Activated CD4-positive, CD25-positive, alpha-beta regulatory T cell (primary cell): ENCODE data around the gene TSPAN2.

ENCODE experiments used
- DNase-seq, 4 experiments: peaks; one replicate each; lab custom pipeline; 2025; lab: John Stamatoyannopoulos, UW

TSPAN2 gene

GRCh38 chr1:115074839-115075534 lies 14.3 kb downstream of the TSPAN2 start:
- DNase-seq, result no peak

GRCh38 chr1:115073298-115074087 lies 15.8 kb downstream of the TSPAN2 start:
- DNase-seq, result no peak

GRCh38 chr1:115071012-115071664 lies 18.2 kb downstream of the TSPAN2 start:
- DNase-seq, result no peak

GRCh38 chr1:115069659-115070308 lies 19.5 kb downstream of the TSPAN2 start:
- no peak for DNase-seq

DNA sequence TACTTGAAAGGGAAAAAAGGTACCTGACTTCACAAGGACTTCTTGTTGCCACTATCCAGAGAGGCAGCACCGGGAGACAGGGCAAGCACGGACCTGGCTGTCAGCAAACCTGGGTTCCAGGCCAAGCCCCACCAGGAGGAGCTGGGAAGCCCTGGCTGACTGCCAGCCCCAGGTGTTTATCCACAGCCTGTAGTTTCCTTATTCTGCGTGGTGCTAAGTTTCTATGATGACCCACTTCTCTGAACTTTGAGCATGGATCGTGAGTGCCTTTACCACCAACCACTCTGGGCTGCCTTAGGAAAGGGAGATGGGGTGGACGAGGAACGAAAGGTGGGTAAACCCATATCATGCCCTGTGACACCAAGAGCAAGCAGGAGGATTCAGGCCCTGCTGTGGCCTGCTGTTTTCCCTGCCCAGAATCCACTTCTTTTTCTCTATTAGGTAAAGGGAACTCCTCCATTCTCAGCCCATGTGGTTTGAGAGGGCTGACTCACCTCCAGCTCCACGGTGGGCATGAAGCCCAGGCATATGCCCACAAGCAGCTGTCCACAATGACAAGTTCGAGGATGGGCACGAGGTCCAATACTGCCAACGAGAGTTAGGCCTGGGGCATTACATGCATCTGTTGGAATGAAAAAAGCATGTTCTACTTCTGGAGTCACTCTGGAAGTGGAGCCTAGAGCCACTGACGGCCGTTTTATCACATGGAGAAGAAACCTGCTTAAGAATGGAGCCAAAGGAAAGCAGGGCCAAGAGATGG lies 20.3 kb downstream of the TSPAN2 start:
- no peak for DNase-seq

GRCh38 chr1:115067161-115067859 lies 22.0 kb downstream of the TSPAN2 start:
- no peak for DNase-seq

GRCh38 chr1:115065021-115065420 lies 24.3 kb downstream of the TSPAN2 start:
- DNase-seq, result no peak

DNA sequence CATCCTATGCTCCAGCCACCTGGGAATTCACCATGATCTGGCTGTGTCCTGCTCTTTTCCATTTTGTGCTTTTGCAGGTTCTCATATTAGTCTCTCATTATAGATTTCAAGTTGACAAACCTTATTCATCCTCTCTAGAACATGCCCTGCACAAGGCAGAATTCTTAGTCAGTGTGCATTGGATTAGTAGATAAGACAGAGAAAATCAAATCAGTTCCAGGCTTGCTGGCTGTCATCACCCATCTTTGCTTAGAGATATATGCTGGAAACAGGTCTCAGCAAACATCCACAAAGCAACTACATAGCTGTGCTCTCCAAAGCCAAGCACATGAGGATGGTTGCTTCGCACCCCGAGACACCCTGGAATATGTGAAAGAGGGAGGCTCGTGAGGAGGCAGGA lies 24.8 kb downstream of the TSPAN2 start:
- no peak for DNase-seq

GRCh38 chr1:115063228-115063901 lies 25.9 kb downstream of the TSPAN2 start:
- DNase-seq, result no peak

DNA sequence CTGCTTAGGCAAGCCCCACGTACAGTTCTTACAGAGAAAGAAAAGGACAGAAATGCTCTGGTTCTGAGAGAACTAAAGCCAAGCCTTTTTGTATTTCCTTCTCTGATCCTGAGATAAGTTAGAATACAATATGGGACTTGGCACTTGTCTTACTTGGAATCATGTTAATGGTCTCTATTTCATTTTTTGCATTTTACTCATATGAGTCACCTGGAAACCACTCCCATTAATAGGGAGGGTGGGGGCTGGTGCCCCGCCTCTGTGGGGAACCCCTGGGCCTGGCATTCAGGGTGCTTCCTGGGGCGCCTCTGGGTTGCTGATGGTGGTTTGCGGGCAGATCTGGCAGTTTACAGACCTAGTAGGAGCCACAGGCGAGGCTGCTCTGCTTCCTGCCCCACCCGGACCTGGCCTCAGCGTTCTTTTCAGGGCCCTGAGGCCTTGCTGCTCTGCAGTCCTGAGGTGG lies 26.7 kb downstream of the TSPAN2 start:
- peak; percentile 34 to 86 (median 72) for DNase-seq

DNA sequence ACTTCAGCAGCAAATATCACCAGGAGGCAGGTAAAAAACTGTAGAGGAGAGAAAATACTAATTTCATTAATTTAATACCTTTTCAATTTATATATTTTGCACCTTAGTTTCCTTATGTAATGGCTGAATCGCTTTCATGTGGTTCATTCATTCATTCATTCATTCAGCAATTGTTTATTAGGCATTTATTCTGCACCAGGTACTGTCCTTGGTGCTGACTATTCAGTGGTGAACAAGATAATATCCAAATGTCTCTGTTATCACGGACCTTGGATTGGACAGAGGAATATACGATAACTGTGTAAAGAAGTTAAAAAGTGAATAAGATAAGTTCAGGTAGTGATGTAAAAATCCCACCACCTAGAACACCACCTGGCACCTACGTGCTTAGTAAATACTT lies 28.8 kb downstream of the TSPAN2 start:
- DNase-seq, result no peak

GRCh38 chr1:115059316-115059715 lies 30.0 kb downstream of the TSPAN2 start:
- no peak for DNase-seq

DNA sequence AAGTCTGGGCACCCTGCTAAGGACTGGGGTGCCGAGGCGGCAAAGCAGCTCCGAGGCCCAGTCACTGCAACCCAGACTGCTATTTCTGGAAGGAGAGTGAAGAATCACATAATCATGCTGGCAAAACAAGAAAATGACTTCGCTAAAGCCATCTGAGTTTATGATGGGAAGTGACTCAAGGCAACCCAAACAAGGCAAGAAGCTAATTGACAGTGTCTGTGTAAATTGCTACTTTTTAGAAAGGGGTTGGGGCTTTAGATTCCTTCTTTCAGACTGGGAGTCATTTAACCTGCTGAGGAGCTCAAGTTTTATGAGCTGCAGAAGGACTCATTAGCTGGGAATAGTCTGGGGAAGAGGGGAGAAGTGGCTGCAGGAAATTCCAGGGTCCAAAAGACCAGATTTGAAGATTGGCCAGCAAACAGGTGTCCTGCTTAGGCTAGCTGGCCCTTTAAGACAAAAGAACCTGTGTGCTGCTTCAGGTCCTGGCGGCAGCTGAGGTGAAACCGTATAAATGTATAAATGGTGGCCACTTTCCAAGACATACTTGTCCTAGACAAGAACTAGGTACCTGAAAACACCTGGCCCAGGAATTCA lies 31.5 kb downstream of the TSPAN2 start:
- no peak for DNase-seq

- no peak for DNase-seq
These were observed 32.9 kb downstream of the TSPAN2 start for GRCh38 chr1:115056395-115056798.

DNA sequence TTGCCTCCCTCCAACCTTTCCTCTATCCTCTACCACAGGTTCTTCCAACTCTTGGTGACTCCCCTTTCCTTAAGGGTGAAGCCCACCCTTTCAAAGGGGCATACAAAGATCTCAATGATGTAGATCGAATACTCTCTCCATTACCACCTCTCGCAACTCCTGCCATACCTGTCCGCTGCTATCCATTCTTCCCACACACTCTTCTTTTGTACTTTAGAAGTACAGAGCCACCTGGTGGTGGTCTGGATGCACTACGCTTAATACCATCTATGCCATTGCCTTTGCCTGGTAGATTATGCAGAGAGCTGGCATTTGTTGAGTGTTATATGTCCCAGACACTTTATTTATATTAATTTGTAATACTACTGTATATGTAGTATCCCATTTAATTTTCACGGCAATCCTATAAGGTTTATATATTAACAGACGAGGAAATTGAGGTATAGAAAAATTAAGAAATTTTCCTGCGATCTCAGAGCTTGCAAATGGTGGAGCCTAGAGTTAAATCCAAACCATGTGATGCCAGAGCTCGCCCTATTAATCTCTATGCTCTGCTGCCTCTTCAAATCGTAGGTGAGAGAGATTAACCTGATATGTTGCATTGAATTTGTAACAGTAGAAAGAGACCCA lies 36.7 kb downstream of the TSPAN2 start:
- peak in 3 of 4 experiments; percentile 7 to 17 (median 11) for DNase-seq

DNA sequence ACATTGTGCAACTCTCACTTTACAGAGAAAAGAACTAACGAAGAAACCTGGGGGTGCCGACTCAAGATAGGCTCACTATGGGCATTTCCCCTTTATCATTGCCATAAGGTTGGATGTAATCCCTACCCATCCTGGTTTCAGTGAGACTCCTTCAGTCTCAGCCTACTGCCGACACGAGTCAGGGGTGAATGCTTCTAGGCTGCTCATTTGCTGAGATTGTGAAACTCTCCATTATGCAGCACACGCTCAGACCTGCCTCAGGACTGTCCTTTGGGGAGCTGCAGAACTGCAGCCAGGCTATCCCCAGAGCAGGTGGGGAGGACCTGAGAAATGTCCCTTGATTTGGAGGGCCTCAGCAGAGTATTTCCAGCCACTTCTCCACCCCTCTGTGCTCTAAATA lies 37.5 kb downstream of the TSPAN2 start:
- no peak for DNase-seq

- DNase-seq, result no peak
These were observed 42.6 kb downstream of the TSPAN2 start for GRCh38 chr1:115046751-115047150.

DNA sequence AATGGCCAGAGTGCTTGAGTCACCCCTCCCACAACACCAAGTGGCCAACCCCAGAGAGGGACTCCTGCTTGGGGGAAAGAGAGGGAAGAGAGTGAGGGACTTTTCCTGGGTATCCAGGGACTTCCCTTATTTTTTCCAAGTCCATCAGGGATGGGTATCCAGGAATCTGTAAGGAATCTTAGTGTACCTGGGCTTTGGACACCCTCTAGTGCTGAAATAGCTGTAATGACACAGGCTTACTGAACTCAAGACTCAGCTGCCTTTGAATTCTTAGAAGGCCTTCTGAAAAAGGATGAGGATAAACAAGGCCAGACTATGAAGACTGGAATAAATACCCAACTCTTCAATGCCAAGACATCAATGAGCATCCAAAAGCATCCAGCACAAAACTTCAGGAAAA lies 47.6 kb downstream of the TSPAN2 start:
- no peak for DNase-seq

DNA sequence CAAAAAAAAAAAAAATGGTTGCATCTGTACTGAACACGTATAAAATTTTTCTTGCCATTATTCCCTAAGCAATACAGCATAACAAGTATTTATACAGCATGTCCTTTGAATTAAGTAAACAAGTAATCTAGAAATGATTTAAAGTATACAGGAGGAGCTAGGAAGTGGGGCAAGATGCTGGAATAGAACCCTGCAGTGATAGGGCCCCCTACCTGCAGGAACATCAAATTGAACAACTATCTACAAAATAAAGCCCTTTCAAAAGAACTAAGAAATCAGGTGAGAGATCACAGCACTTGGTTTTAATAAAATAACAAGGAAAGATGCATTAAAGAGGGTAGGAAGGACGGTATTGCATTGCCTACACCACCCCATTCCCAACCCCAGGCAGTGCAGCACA lies 48.8 kb downstream of the TSPAN2 start:
- no peak for DNase-seq
